Neural progenitor cell (in vitro differentiated cells): ENCODE data around the gene HPGD.

Experiments used
- CTCF ChIP-seq: fragments of 200-600 bp; sonication (generic); IDR thresholded peaks from 2 replicates; pipeline ENCODE4 v1.5.1; 2017; ENCODE audit warnings: antibody characterized with exemption, mild to moderate bottlenecking
- EZH2 ChIP-seq: fragments of 200-600 bp; sonication (generic); IDR thresholded peaks from 2 replicates; pipeline ENCODE4 v1.6.1; 2017; ENCODE audit warnings: antibody characterized with exemption, mild to moderate bottlenecking, moderate library complexity
- EZH2phosphoT487 ChIP-seq: fragments of 200-600 bp; sonication (generic); IDR thresholded peaks from 2 replicates; pipeline ENCODE4 v1.6.1; 2017; ENCODE audit warnings: antibody characterized with exemption

GRCh38 chr4:174485025-174485424 is 37.3 kb downstream of the HPGD start:
- no peak for TF ChIP-seq CTCF
- TF ChIP-seq EZH2, result no peak
- TF ChIP-seq EZH2phosphoT487, result no peak
